Activated B cell treated with CpG ODN at 0.5 μM for 24 hours (primary cell): ENCODE results near the gene KCNE4. TPM values are rescaled to one million over a fixed set of nuclear protein-coding genes. Genes with fewer than 3 reads are reported as not detected.

Experiments
- ATAC-seq: fragments of 200-7000 bp; cut with Tn5 transposase; one replicate; pipeline ENCODE4 v1.10.0; 2021; ENCODE audit warnings: low read depth, mild to moderate bottlenecking, moderate library complexity
- CTCF ChIA-PET: fragments of 350-600 bp; sonication (Branson Sonifier 250); formaldehyde crosslinking; loops from one replicate; lab custom pipeline; 2021; ENCODE audit warnings: antibody characterized with exemption; lab: Charles Lee
- POLR2A ChIA-PET: fragments of 350-600 bp; sonication (Branson Sonifier 250); formaldehyde crosslinking; loops from one replicate; lab custom pipeline; 2021; ENCODE audit warnings: antibody characterized with exemption; lab: Charles Lee
- DNase-seq: peaks from one replicate; pipeline ENCODE4 v3.0.0; 2022
- H3K27ac Mint-ChIP-seq: one replicate; pipeline ENCODE4 v1.8.0; 2020; ENCODE audit warnings: mixed read lengths
- H3K27me3 Mint-ChIP-seq: one replicate; pipeline ENCODE4 v1.8.0; 2021; ENCODE audit warnings: mixed read lengths
- H3K36me3 Mint-ChIP-seq: one replicate; pipeline ENCODE4 v1.8.0; 2021; ENCODE audit warnings: low read depth, mixed read lengths
- H3K4me1 Mint-ChIP-seq: one replicate; pipeline ENCODE4 v1.8.0; 2021; ENCODE audit warnings: mixed read lengths
- H3K4me3 Mint-ChIP-seq: one replicate; pipeline ENCODE4 v1.8.0; 2020; ENCODE audit warnings: mild to moderate bottlenecking, mixed read lengths
- H3K9me3 Mint-ChIP-seq: one replicate; pipeline ENCODE4 v1.8.0; 2020; ENCODE audit warnings: mixed read lengths
- intact Hi-C: fragments of 100-400 bp; cut with micrococcal nuclease; formaldehyde crosslinking; loops from one replicate; pipeline ENCODE4 v1.15.1; 2024
- total RNA-seq: library from RNA; stranded (reverse); gene quantifications from 2 replicates; pipeline ENCODE4 v1.2.3, GENCODE V29; 2022
- TF ChIP-seq, protein P1 (sequence below): fragments of 200-600 bp; IDR thresholded peaks from one replicate; pipeline ENCODE4 v1.8.0; 2022; ENCODE audit warnings: antibody characterized with exemption, mild to moderate bottlenecking

The KCNE4 gene
- total RNA-seq, 1 donor from 2014 or later: not detected

DNA sequence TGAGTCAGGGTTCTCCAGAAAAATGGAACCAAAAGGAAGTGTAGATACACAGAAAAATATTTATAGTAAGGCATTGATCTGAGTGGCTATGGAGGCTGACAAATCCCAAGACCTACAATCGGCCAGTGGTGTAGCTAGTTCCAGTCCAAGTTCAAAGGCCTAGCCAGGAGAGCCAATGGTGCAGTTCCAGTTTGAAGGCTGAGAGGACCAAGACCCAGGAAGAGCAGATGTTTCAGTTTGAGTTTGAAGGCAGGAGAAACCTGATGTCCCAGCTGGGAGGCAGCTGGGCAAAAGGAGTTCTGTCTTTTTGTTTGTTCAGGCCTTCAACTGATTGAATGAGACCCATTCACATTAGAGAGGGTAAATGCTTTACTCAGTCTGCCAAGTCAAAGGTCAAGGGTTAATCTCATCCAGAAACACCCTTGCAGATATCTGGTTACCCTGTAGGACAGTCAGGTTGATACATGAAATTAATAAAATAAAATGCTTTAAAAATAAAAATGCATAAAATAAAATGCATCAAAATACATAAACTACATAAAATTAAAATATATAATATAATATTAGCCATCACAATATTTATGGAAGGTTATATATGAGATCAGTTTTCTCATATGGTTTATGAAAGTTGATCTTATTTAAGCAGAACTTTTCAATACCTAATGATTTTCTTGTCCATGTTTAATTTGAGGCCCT is 38.7 kb downstream of the KCNE4 start:
- H3K4me3 Mint-ChIP-seq: no peak overlapping the region
- CTCF ChIA-PET: no interaction called here
- TF ChIP-seq, protein P1, sequence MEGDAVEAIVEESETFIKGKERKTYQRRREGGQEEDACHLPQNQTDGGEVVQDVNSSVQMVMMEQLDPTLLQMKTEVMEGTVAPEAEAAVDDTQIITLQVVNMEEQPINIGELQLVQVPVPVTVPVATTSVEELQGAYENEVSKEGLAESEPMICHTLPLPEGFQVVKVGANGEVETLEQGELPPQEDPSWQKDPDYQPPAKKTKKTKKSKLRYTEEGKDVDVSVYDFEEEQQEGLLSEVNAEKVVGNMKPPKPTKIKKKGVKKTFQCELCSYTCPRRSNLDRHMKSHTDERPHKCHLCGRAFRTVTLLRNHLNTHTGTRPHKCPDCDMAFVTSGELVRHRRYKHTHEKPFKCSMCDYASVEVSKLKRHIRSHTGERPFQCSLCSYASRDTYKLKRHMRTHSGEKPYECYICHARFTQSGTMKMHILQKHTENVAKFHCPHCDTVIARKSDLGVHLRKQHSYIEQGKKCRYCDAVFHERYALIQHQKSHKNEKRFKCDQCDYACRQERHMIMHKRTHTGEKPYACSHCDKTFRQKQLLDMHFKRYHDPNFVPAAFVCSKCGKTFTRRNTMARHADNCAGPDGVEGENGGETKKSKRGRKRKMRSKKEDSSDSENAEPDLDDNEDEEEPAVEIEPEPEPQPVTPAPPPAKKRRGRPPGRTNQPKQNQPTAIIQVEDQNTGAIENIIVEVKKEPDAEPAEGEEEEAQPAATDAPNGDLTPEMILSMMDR: no peak
- peaks cover 2% of the 10 kb centered on the region for H3K27me3 Mint-ChIP-seq
- no peaks in the 10 kb centered on the region for H3K9me3 Mint-ChIP-seq
- ATAC-seq (no peak), DNase-seq (no peak)
- no peak overlapping the region for H3K27ac Mint-ChIP-seq
- intact Hi-C loops: no loop called here
- POLR2A ChIA-PET: no interaction called here
- no peaks in the 10 kb centered on the region for H3K4me1 Mint-ChIP-seq
- H3K36me3 Mint-ChIP-seq: no peaks in the 10 kb centered on the region

DNA sequence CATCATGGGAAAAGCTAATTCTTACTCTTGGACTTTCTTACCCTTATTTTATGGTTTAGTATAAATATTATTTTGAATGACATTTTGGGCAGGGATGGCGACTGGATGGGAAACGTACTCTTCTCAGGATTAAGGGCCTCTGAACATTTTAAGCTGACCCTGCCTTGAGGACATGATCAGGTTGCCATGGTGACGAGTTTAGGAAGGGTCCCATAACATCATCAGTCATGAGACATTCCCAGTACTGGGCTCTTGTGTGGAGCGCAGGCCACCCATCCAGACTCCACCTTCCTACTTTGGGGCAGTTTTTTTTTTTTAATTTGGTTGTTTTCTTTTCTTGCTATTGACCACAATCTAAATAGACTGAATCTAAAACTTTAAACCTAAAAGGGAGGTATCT is 40.7 kb downstream of the KCNE4 start:
- Mint-ChIP-seq H3K9me3 (no peaks in the 10 kb centered on the region), H3K4me1 (no peaks in the 10 kb centered on the region), H3K4me3 (no peak overlapping the region)

DNA sequence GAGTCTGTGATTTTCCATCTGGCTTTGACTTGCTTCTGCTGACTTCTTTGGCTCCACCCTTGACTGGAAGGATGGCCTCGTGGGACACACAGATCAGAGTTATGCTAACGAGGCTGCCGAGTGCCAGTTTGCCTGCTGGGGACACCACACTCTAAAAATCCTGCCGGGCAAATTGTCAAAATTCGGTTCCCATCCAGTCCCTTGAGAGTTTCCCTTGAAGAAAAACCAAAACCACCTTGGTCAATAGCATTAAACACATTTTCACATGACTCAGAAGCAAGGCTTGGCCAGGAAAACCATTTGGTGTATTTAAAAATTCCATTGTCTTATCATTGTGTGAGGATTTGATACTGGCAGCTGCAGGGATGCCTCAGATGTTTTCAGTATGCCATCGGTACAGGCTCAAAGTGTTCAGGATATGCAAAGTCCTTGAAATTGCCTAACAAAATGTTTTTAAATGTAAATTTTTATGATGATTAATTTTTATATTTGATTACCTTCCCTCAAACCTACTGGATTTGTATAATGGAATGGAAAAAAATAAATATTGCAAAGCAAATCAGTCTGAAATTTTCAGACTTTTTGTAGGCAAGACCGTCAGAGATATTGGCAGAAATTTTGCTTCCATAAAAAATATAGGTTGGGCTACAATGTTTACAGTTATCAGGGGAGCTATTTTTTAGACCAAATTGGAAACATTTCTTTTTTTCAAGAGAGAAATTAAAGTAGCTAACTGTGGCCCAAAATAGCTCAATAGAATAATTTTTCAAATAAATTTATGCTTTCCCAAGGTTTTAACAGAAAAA is 41.6 kb downstream of the KCNE4 start:
- H3K4me3 Mint-ChIP-seq: no peak overlapping the region
- no peaks in the 10 kb centered on the region for H3K4me1 Mint-ChIP-seq
- CTCF ChIA-PET: no interaction called here
- H3K27ac Mint-ChIP-seq: no peak overlapping the region
- TF ChIP-seq, protein P1: no peak
- no peaks in the 10 kb centered on the region for H3K36me3 Mint-ChIP-seq
- no peaks in the 10 kb centered on the region for H3K9me3 Mint-ChIP-seq
- peaks cover 5% of the 10 kb centered on the region for H3K27me3 Mint-ChIP-seq
- POLR2A ChIA-PET: no interaction called here
- intact Hi-C loops: no loop called here
- DNase-seq (no peak), ATAC-seq (no peak)

More for the DNA sequence above, 40.7 kb downstream of the KCNE4 start:
- DNase-seq: no peak
- H3K27me3 Mint-ChIP-seq: peaks cover 2% of the 10 kb centered on the region
- H3K27ac Mint-ChIP-seq: no peak overlapping the region
- intact Hi-C loops: no loop called here
- CTCF ChIA-PET: no interaction called here
- ATAC-seq: no peak
- POLR2A ChIA-PET: no interaction called here
- no peaks in the 10 kb centered on the region for H3K36me3 Mint-ChIP-seq
- TF ChIP-seq, protein P1: no peak

DNA sequence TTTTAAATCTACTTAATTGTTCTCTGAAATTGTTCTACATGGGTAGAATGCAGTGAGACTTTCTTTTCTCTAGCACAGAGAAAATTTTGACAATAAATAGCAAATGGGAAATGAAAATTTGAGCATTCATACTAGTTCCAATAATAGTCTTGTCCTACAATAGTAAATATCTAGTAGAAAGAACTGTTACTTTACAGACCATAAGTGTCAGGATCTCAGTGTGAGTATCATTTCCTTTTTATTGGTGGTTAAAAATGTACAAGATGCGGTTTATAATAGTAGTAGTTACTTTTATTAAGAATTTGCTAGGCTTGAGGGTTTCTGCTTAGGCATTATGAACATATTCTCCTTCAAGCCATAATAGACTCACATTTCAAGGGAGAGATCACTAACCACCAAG is 43.2 kb downstream of the KCNE4 start:
- no peaks in the 10 kb centered on the region for H3K4me1 Mint-ChIP-seq
- CTCF ChIA-PET: no interaction called here
- no peak overlapping the region for H3K27ac Mint-ChIP-seq
- POLR2A ChIA-PET: no interaction called here
- H3K4me3 Mint-ChIP-seq: no peak overlapping the region
- TF ChIP-seq, protein P1: no peak
- peaks cover 5% of the 10 kb centered on the region for H3K27me3 Mint-ChIP-seq
- no peaks in the 10 kb centered on the region for H3K9me3 Mint-ChIP-seq
- intact Hi-C loops: no loop called here
- DNase-seq (no peak), ATAC-seq (no peak)
- H3K36me3 Mint-ChIP-seq: no peaks in the 10 kb centered on the region

DNA sequence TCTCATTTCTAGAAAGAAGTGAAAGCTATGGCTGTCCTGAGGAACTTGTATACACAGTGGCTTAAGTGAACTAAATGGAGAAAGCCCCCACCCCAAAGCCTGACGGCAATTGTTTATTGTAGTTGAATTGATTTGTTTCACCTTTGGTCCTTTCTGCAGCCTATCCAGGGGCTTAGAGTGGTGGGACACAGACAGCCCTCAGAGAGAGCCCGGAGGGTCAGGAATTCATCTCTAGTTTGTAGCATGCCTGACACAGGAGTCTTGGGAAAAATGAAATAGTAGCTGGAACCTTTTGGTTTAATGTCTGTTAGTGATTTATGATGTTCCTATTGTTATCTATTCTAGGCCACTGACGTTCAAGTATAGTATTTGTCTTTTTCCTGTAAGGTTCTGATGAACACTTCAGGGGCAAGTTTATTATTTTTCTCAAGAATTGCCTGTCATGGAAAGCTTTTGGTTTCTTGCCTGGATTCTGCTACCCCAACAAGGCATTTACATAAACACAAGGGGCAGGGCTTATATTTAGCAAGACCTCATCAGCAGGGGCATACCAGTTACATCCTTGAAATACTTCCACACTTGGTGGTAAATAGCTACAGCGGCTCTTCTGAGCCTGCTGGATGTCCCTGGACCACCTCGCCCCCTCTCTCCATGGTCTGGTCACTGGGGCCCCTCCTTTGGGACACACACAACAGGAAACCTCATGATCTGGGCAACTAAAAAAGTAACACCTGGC is 44.4 kb downstream of the KCNE4 start:
- Mint-ChIP-seq H3K4me1 (no peaks in the 10 kb centered on the region), H3K9me3 (no peaks in the 10 kb centered on the region), H3K4me3 (no peak overlapping the region), H3K36me3 (no peaks in the 10 kb centered on the region), H3K27ac (no peak overlapping the region), H3K27me3 (peaks cover 5% of the 10 kb centered on the region)
- POLR2A ChIA-PET: no interaction called here
- TF ChIP-seq, protein P1: no peak
- CTCF ChIA-PET: no interaction called here
- intact Hi-C loops: no loop called here
- ATAC-seq (no peak), DNase-seq (no peak)
